NCI-H69 (cell line): ENCODE measurements around the gene SNCG.
"Not testable (repeated sequence)": the region's sequence is repeated elsewhere in the genome, so short reads cannot be mapped to it uniquely, and the experiment has no call there.

Experiments
- DNase-seq: peaks from one replicate; lab custom pipeline; 2025; lab: John Stamatoyannopoulos, UW

Gene SNCG

GRCh38 chr10:86945361-86946212 lies 12.8 kb upstream of the SNCG start:
- DNase-seq = peak; percentile 45

DNA sequence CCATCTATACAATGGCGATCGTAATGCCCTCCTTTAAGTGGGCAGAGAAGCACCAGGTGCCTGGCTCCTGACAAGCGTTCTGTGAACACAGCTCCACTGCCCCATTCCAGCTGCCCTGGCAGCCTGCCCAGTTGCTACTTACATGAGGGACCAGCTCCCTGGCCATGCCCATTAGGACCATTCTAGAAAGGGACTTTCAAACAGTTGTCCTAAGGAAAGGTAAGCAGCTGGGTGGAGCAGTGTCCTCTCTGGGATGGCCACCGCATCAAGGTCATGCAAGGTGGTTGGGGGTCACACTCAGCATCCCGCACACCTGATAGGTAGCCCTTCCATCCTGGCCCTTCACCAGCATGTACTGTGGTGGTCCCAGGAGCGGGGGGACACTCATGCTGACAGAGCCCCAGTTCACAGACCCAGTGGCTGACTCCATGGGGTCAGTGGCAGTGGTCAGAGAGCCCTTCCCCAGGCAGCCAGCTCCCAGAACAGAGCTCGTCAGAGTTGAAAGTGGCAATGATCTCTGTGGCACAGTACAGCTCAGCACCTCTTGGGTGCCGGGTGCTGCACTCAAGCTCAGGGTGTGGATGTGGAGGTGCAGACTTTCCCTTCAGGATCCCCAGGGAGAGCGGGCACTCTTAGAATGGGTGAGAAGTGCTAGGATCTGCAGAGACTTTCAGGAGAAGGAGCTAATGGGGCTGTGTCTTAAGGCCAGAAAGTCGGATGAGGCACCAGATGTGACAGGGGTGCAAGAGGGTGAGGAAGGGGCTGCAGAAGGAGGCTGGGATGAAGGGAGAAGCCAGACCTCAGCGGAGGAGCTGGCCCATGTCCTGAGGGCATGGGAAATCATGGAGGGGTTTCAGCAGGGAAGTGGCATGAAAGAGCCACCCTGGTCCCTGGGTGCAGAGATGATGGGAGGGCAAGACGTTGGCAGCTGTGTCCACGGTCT lies 11.9 kb upstream of the SNCG start:
- peak; percentile 75 for DNase-seq

DNA sequence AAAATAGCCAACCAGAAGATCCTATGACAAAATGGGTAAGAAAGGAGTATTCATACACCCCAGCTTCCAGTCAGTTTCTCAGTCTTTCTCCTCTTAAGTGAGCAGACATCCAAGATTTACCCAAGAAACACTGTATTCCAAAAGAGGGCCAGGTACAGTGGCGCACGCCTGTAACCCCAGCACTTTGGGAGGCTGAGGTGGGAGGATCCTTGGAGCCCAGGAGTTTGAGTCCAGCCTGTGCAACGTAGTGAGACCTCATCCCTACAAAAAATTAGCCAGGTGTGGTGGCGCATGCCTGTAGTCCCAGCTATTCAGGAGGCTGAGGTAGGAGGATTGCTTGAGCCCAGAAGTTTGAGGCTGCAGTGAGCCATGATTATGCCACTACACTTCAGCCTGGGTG lies 10.6 kb upstream of the SNCG start:
- DNase-seq = not testable (repeated sequence)

GRCh38 chr10:86950349-86950748 lies 8.1 kb upstream of the SNCG start:
- DNase-seq = no peak

DNA sequence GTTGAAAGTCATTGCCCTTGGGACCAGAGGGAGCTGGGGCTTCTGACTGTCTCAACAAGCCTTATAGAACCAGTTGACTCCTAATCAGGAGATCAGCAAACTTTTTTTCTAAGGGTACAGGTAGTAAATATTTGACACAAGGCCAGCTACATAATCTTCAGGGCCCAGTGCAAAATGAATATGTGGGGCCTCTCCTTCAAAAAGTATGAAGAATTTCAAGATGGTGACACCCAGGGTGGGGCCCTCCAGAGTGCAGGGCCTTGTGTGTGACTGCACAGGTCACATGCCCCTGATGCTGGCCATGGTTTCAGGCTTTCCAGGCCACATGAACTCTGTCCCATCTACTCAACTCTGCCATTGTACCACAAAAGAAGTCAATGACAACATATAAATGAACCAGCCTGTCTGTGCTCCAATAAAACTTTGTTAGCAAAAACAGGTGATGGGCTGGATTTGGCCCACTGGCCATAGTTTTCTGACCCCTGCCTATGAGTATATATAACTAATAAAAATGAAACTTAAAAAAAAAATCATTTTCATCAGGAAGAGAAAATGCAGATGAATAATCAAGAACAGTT lies 7.1 kb upstream of the SNCG start:
- DNase-seq = no peak

- DNase-seq = no peak
These were observed 6.3 kb upstream of the SNCG start for GRCh38 chr10:86952106-86952505.

DNA sequence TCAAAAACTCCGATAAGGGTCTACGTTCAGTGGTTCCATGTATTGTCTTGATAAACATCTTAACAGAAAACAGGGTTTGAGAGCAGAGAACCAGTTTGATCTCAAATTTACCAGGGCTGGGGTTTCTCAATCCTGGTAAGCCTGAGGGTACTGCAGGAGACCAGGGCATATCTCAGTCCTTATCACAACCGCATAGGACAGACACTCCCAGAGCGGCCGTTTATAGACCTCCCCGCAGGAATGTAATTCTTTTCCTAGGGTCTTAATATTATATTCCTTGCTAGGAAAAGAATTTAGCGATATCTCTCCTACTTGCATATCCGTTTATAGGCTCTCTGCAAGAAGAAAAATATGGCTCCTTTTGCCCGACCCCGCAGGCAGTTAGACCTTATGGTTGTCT lies 5.7 kb upstream of the SNCG start:
- not testable (repeated sequence) for DNase-seq

DNA sequence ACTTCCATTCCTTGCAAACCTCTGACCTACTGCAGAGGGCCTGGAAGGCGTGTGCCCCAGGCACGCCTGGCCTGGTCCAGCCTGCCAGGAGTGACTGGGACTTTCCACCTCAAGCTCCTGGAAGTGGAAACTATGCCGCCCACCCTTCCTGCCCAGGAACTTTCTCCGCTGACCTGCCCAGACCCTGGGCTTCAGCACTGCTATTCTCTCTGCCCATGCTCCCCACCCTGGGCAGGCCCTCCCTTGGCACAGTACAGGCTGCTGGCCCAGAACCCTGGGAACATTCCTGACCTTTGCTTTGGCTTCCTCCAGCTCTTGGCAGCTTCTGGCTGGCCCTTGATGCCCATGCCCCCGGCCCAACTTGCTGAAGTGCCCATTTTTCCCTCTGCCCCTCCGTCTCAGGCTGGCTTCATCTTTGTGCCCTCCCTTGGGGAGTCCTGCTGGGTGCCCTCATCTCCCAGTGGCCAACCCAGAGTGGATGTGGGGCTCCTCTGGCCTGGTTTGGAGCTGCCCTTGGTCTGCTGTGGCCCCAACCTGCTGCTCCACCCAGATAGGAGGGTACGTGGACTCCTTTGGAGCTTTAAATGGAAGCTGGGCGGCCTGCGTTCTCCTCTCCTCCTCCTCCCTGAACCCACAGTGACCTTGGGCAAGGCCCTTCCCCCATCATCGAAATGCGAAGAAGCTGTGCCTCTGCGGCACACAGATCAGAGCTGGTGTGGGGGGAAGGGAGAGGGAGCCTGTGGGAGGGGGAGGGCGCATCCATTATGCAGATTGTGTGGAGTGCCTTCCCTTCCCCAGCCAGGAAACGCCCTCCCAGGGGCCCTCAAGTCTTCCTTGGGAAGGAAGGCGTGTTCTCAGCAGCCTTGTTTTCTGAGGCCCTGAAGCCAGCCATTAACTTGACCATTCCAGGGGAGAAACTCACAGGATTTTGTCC lies 4.4 kb upstream of the SNCG start:
- no peak for DNase-seq

DNA sequence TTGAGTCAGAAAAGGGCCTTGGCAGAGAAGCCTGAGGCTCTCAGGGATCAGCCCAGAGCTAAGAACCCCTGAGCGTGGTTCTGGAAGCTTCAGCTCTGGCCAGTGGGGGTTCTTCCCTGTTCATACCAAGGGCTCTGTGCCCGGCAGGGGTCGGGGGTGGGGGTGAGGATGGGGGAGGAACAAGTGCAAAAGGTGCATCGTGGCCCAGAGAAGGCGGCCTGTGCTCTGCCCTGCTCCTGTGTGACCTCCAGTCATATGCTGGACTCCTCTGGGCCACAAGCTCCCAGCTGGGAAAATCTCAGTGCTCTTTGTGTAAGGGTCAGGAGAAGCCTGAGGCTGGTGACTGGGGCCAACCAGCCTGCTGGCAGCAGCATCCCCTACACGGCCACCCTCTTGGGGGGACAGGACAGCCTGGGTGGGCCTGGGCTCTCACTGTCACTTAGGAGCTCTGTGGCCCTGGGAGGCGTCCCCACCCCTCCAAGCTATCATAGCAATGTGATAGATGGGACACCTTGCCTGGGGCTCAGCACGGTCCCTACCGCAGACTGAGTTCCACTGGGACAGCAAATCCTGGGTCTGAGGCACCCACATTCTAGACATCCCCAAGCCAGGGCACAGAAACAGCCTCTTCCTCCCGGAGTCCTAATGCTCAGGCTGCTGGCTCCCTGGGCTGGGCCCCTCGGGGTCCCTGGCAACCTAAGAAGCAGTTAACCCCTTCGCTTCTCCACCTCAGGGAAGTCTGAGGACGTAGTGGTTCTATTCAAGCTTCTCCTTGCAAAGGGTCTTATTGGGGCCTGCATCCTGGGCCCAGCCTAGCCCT lies 3.5 kb upstream of the SNCG start:
- no peak for DNase-seq

DNA sequence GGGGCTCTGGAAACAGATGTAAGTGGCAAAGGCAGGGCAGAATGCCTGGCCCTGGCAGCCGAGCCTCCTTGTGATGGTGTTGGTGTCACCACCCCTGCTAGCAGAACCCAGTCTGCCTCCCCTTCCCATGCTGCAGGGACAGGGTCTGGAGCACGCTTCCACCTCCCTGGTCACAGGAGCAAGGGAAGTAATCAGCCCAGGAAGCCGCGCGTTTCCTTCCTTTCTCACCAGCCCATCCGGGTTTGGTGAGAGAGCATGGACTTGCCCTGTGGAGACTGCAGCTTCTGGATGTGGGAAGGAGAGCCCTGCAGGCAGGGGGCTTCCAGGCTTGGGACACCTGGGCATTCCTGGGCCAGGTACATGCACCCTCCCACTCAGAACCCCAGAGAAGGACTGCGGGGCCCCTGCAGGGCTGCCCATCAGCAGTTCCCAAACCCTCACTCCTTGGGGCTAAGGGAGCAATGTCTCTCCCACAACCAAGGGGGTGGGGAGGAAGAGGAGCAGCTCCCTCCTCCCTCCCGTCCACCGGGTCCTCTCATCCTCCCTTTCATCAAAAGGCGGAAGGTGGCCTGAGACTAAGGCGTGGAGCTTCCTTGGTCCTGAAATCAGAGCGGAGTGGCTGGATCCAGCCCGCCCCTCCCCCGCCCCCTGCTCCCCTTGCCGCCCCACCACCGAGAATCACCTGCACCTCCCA lies 2.8 kb upstream of the SNCG start:
- no peak for DNase-seq

- DNase-seq = no peak
These were observed 2.1 kb upstream of the SNCG start for GRCh38 chr10:86956195-86956847.

DNA sequence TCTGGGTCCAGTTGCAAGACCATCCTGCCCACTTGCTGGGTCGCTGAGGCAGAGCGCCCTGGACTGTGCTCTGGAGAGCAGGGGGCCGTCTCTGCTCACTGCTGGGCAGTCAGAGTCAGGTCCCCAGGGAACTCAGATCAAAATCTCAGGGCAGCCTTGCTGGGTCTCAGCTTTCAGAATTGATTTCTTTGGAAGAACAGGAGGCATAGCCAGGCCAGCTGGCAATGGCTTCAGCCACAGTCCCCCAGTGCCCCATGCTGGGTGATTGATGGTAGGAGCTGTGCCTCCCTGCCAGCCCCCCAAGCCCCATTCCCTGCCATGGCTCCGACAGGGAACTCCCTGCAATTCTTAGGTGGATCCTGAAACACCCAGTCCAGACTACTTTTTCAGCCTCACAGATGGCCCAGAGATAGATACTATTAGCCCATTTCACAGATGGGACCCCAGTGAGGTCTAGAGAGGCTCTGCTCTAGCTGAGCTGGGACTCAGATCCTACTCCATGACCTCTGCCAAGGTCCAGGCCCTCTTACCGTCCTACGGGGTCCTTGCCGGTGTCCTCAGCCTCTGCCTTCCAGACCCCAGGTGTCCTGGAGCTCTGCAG lies 1.5 kb upstream of the SNCG start:
- DNase-seq = no peak

GRCh38 chr10:86957471-86958115 lies 806 bp upstream of the SNCG start, which contains the start of gene MMRN2:
Gene MMRN2 (minus strand): TSS chr10:86957615. CDS start chr10:86957541, 74 bp downstream.
- DNase-seq = no peak

DNA sequence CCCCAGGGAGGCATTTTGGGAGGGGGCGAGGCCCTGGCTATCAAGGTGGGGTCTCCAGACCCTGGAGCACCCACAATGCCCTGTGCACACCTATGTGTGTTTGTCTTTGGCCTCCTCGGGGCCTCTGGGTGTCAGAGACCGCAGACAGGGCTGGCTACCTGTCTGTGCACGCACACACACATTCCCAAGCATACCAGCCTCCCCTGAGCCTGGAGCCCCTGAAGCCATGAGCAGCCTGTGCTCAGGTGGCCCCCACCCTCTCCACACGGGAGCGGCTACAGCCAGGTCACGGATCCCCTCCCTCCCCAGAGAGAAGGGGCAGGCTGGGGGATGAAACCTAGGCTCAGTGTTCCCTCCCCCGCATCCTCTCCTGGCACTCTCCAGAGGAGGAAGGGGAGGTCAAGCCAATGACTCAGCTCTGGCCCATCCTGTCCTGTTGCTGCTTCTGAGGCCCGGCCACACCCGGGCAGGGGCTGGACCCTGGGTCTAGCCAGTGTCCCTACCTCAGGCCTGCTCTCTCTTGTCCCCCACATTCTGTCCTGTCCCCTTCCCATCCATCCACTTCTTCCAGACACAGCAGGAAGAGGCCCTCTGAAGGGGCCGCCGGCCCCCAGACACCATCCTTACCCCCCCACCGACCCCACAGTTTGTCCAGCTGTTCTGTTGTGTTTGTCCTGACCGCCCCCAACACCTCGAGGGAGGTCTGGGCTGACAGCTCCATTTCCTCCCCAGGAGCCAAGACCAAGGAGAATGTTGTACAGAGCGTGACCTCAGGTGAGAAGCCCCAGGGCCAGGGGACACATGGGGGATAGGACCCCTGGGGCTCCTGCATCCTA lies 720 bp downstream of the SNCG start:
- DNase-seq = peak; percentile 21

DNA sequence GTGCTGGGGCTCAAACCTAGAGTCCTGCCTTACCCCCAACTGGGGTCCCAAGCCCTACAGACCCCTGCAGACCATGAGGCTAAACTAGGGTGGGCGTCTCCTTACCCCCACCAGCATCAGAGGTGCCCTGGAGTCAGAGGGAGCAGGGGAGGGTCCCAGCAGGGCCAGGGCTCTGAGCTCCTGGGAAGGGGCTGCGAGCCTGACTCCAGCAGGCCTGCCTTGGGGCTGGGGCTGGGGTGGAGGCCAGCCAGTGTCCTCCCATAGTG lies 1.3 kb downstream of the SNCG start:
- no peak for DNase-seq

- DNase-seq = peak; percentile 55
These were observed 1.8 kb downstream of the SNCG start for GRCh38 chr10:86960003-86960862.
